Measurements from ENCODE around the gene TMEM95. TPM values are rescaled to one million over a fixed set of nuclear protein-coding genes. Genes with fewer than 3 reads are reported as not detected.
"Not testable (repeated sequence)": the region's sequence is repeated elsewhere in the genome, so short reads cannot be mapped to it uniquely, and the experiment has no call there.

TMEM95 gene
- polyA plus RNA-seq, 3 donors, result not detected

- DNase-seq (ENCODE audit: low read depth in 3 of 3, low spot score in 2 of 3), result no peak
Observed at GRCh38 chr17:7341842-7342241, 13.1 kb upstream of the TMEM95 start.

DNA sequence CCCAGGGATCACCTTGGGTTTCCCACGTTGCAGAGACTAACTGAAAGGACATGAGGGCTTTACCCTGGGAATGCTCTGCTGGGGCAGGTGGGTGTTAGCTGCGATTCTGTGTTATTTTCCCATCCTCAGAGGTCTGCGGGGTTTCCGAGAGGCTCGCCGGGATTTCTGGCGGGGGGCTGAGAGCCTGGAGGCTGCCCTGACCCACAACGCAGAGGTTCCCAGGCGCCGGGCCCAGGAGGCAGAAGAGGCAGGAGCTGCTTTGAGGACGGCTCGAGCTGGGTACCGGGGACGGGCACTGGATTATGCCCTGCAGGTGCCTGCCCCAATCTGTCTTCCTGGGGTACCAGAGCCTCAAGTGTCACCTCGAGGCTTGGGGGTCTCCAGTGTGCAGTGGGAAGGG lies 11.7 kb upstream of the TMEM95 start:
- DNase-seq (ENCODE audit: low read depth in 3 of 3, low spot score in 2 of 3), result no peak

DNA sequence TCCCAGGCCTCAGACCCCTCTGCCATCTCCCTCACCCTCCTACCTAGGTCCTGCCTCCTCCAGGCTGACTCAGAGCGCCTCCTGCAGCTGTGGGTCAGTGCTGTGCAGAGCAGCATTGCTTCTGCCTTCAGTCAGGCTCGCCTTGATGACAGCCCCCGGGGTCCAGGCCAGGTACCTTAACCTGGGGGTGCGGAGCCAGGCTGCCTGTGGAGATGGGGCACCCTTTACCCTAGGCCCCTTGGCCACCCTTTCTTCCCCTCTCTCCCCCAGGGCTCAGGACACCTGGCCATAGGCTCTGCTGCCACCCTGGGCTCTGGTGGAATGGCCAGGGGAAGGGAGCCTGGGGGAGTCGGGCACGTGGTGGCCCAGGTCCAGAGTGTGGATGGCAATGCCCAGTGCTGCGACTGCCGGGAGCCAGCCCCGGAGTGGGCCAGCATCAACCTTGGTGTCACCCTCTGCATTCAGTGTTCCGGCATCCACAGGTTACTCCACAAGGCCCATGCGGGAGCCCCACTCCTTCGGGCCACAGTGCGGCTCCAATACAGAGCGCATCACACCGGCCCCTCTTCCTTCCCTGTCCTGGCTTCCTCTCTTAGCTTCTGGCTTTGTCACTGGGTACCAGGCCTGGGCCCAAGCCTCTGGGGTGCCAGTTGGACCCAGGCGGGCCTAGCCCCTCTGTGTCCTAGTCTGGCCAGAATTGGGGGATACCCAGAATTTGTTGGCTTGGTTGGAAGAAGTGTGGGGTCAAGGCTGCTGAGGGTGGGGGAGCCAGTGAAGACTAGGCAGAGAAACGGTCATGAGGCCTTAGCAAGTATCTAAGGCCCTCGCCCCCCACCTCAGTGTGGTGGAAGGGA lies 8.0 kb upstream of the TMEM95 start:
- no peak for DNase-seq (ENCODE audit: low read depth in 3 of 3, low spot score in 2 of 3)

DNA sequence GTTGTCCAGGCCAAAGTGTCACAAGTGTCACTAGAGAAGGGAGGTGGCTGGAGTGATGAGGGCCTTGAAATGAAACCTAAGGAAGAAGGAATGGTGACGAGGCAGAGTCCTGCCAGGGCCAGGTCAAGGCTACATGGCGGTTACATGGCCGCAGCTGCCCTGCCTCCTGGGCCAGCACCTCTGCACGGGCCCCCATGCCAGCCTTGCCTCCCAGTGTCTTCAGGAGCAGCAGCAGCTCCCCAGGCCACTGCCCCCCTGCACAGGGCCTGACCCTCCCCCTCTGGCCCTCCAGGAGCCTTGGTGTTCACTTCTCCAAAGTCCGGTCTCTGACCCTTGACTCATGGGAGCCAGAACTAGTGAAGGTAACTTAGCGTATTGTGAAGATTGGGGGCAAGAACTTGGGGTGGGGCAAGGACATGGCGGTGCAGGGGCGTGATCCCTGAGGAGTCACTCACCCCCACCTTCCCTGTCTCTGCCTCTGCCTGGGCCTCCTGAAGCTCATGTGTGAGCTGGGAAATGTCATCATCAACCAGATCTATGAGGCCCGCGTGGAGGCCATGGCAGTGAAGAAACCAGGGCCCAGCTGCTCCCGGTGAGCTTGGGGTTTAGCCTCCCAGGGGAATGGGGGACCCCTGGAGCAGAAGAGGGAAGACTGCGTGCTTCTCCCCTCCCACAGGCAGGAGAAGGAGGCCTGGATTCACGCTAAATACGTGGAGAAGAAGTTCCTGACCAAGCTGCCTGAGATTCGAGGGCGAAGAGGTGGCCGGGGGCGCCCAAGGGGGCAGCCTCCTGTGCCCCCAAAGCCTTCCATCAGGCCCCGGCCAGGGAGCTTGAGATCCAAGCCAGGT lies 7.1 kb upstream of the TMEM95 start:
- DNase-seq (ENCODE audit: low read depth in 3 of 3, low spot score in 2 of 3), result no peak

DNA sequence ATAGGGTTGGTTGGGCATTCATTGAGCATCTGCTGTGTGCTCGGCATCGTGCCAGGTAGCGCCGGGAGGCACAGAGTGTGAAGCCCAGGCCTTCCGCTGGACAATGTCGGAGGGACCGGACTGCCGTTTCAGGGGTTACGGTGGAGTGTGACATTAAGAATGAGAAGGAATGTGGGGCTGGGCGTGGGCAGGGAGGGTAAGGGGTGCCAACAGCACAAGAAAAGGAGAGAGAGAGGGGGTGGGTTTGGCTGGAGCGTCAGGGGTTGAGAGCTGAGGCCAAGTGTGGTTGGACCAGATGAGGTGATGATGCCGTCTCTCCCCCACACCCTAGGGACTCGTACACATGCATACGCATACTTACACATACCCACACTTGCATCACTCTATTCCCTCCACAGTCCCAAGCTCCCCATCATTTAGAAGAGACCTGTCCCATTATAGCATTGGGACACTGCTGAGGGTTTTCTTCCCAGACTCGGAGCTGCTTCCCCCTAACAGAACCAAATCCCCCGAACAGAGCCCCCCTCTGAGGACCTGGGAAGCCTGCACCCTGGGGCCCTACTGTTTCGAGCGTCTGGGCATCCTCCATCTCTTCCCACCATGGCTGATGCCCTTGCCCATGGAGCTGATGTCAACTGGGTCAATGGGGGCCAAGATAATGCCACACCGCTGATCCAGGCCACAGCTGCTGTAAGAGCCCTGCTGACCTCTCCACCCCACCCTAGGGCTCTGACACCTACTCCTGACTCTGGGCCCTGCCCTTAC lies 6.3 kb upstream of the TMEM95 start:
- no peak for DNase-seq (ENCODE audit: low read depth in 3 of 3, low spot score in 2 of 3)

DNA sequence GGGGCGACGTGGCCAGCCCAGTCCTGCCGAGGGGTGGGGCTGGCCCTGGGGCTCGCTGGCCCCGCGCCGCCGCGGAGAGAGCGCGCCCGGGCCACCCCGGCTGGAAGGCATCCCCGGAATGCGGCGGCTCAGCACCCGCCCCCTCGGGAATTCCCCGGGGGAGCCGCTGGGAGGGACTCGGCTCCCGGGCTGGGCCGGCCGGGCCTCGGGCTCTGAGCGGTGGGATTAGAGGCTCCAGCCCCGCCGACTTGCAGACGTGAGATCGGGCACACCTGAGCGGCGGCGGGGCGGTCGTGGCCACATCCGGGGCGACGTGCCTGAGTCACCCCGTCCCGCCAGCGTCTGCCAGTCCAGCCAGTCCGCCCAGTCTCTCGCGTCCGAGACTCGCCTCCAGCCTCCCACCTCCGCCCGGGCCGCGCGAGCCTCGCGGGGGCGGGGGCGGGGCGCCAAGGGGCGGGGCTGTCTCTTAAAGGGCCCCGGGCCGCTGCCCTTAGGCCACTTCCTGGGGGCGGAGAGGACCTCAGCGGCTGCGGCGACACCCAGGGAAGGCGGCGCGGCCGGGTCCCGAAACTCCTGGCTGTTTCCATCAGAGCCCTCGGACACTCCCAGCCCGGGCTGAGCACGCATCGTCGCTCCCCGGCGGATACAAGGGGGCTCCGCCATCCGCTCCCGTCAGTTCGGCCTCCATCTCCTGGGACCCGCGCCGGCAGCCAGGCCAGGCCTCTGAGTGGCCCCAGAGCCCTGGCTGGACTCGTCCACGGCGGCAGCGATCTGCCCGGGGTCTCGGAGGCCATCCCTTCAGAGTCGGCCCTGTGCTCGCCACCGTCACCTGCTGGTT lies 3.1 kb upstream of the TMEM95 start, which contains the start of gene KCTD11:
Gene KCTD11, plus strand, starts transcription at position 498 of the 838 bp plus-strand sequence.
- DNase-seq (ENCODE audit: low read depth in 3 of 3, low spot score in 2 of 3), result peak in 1 of 3 donors; percentile 69

DNA sequence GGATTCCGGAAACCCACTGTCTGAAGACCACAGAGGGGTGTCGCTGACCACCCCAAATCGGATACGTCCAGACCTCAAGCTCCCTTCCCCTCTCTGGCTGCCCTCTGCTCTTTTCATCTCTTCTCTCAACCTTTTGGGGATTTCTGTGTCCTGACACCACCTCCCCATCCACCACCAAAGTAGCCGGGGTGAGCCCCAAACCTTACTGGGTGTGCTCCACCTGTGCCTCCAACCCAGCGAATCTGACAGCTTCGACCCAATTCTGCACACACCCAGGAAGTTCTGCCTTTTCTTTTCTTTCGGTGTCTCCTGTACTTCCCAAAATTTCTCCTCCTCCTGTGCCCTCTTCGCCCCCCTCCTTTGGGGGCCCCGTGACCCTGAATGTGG lies 2.5 kb upstream of the TMEM95 start:
- DNase-seq (ENCODE audit: low read depth in 3 of 3, low spot score in 2 of 3), result no peak

GRCh38 chr17:7352910-7353635 lies 1.9 kb upstream of the TMEM95 start:
- DNase-seq (ENCODE audit: low read depth in 3 of 3, low spot score in 2 of 3), result no peak

GRCh38 chr17:7354262-7354843 lies 603 bp upstream of the TMEM95 start:
- DNase-seq (ENCODE audit: low read depth in 3 of 3, low spot score in 2 of 3), result no peak

DNA sequence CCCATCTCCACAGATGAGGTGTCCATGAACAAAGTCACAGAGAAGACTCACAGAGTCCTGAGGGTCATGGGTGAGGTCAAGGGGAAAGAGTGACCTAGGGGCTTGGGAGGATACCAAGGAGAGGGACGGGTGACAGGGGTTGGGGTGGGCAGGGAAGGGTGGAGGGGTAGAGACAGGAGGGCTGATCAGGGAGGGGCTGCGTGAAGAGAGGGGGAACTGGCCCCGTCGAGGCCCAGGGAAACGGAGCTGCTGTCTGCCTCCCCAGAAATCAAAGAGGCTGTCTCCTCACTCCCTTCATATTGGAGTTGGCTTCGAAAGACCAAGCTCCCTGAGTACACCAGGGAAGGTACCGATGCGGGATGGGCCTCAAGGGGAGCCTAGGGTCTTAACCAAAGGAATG lies 617 bp downstream of the TMEM95 start:
- DNase-seq (ENCODE audit: low read depth in 3 of 3, low spot score in 2 of 3), result no peak

GRCh38 chr17:7356072-7356549 lies 1.2 kb downstream of the TMEM95 start:
- DNase-seq (ENCODE audit: low read depth in 3 of 3, low spot score in 2 of 3), result peak in 1 of 3 donors; percentile 38

GRCh38 chr17:7356756-7357155 lies 1.8 kb downstream of the TMEM95 start:
- DNase-seq (ENCODE audit: low read depth in 3 of 3, low spot score in 2 of 3), result no peak

- no peak for DNase-seq (ENCODE audit: low read depth in 3 of 3, low spot score in 2 of 3)
Observed at GRCh38 chr17:7357381-7357780, 2.4 kb downstream of the TMEM95 start.

DNA sequence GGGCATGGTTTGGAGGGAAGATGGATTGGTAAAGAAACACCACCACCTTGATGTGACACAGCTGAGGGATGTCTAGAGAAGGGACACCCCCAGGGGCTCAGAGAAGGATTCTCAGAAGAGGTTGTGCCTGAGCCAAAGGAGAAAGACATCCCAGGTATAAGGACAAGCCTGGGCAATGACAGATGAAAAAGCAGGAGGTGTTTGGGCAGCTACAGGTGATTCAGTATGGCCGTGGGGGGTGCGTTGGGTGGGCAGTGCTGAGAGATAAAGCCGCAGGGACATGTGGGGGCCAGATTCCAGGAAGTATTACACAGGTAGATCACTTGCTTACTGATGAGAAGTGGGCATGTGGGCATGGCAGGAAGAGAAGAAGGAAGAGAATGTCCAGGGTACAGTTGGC lies 7.0 kb downstream of the TMEM95 start:
- DNase-seq (ENCODE audit: low read depth in 3 of 3, low spot score in 2 of 3), result no peak

- no peak for DNase-seq (ENCODE audit: low read depth in 3 of 3, low spot score in 2 of 3)
Observed at GRCh38 chr17:7363311-7363710, 8.4 kb downstream of the TMEM95 start.

DNA sequence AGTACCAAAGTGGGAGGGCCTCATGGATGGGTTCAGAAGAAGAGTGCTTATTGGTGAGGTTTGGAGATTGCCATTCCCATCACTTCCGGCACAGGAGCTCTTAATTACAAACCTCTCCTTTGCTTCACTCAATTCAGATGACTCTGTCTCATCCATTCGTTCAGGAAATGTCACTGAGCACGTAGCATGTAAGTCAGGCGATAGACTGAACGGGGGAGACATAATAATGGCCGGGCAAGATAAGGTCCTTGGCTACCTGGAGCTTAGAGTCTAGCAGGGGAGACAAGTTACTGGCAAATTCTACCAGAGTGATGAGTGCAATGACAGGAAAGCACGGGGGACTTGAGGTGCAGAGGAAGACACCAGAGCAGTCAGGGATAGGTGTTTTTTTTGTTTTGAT lies 11.0 kb downstream of the TMEM95 start:
- not testable (repeated sequence) for DNase-seq (ENCODE audit: low read depth in 3 of 3, low spot score in 2 of 3)

DNA sequence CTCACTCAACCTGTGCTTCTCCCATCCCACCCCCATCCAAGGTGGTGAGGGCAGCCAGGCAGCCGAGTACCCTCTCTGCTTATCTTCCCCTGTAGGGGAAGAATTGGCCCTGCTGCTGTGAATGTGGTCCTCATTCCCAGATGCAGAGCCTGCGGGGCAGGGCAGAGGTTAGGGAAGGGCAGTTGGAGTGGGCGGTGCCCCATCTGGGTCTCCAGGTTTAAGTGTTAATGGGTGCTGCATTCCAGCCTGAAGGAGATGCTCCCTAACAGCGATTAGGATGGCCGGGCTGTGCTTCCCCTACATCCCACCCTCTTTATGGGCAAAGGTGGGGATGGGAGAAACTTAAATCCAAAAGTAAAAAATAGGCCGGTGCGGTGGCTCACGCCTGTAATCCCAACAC lies 12.1 kb downstream of the TMEM95 start:
- no peak for DNase-seq (ENCODE audit: low read depth in 3 of 3, low spot score in 2 of 3)

DNA sequence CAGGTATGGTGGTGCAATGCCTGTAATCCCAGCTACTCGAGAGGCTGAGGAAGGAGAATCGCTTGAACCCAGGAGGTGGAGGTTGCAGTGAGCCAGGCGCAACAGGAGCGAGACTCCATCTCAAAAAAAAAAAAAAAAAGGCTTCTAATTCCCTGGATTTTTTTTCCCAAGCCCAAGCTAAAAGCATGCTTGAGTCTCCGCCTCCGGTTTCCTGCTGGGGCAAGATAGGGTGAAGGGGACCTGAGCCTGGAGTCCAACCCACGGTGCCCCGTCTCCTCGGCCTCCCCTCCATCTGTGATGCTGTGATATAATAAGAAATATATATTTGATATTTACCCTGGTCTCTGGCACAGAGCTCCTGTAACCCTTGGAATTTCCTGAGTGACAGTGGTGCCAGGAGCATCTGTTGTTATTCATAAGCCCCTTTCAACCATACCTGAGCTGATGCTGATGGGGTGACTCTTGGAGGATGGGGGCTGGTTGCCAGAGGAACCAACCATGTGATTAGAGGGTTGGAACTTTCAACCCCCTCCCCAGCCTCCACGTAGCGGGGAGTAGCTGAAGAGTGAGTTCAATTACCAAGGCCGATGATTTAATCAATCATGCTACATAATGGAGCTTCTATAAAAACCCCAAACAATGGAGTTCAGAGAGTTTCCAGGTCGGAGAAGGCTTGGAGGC lies 13.1 kb downstream of the TMEM95 start:
- no peak for DNase-seq (ENCODE audit: low read depth in 3 of 3, low spot score in 2 of 3)

Measured in right renal cortex interstitium (tissue), 3 donors.